Left renal cortex interstitium (tissue), 4 donors: ENCODE data around the gene LOXHD1. TPM values are rescaled to one million over a fixed set of nuclear protein-coding genes. Genes with fewer than 3 reads are reported as not detected.

Source experiments
- DNase-seq, 4 donors: peaks; one replicate each; pipeline ENCODE4 v3.0.0-alpha.2; 2013; ENCODE audit warnings: low read depth in 4 of 4, low spot score in 2 of 4, missing footprints in 1 of 4
- polyA plus RNA-seq, 4 donors: library from polyadenylated mRNA; unstranded; fragments of 120-200 nt; gene quantifications; one replicate each; pipeline ENCODE4 v1.2.1, GENCODE V29; 2013; ENCODE audit not compliant: insufficient read length in 4 of 4

LOXHD1 gene
- polyA plus RNA-seq, 4 donors = 0.35 to 1.2 (median 0.63) TPM

DNA sequence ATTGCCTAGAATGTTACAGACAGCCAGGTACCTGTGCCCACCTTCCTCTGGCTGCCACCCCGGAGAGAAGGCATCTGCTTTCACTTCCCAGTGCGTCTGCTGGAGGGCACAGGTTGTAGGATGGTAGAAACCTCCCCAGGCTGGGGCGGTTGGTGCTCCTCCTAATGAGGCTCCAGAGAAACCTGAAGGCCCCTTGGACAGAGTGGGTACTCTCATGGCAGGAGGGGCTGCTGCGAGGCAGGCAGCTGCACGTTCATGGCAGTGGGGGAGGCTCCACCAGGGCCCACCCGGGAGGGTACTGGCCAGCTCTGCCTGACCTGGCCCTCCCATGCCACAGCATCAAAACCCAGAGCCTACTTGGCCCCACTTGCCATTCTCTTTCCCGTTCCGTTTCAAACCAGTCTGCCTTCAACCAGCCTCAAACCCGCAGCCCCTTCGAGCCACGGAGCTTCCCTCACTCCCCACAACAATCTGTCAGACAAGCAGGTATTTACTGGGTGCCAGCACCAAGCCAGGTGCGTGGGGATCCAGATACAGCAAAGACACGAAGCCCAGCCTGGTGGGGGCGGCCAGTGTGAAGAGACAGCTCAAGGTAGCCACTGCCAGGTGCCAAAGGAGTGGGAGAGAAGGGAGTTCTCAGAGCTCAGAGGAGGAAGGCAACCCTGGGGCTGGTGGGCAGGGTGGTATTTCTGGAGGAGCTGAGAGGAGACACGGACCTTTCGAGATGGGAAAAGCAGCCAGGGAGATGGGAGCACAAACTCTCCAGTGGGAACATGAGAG is 229.6 kb downstream of the LOXHD1 start:
- no peak for DNase-seq

Other genes starting within 250 kb of the LOXHD1 start
- gene ST8SIA5, start 99.8 kb upstream of the LOXHD1 start, polyA plus RNA-seq = 1 to 10 TPM in 2 of 4 donors, under 1 TPM in 2; 0.31 to 1.3 (median 0.95) TPM